GM23338 (cell line): Measurements from ENCODE around the gene RPRML. TPM values are rescaled to one million over a fixed set of nuclear protein-coding genes. Genes with fewer than 3 reads are reported as not detected.
A peak's percentile ranks its signal among the peaks of the same experiment; 100 is the strongest.

Source experiments
- ATAC-seq: fragments of 200-7000 bp; cut with Tn5 transposase; 3 replicates; pipeline ENCODE4 v1.9.1; 2020
- DNase-seq: peaks from one replicate; pipeline ENCODE4 v3.0.0-alpha.2; 2015; ENCODE audit warnings: low spot score
- H2AFZ ChIP-seq: fragments of 200-600 bp; sonication (generic); 2 replicates; pipeline ENCODE4 v1.8.0; 2016; ENCODE audit warnings: antibody characterized with exemption, mild to moderate bottlenecking, moderate library complexity
- H3F3A ChIP-seq: fragments of 200-600 bp; sonication (generic); replicated peaks from 2 replicates; pipeline ENCODE4 v1.8.0; 2017; ENCODE audit warnings: antibody characterized with exemption, mixed run types, low read depth
- H3K27ac ChIP-seq: fragments of 200-600 bp; sonication (generic); 2 replicates; pipeline ENCODE4 v1.6.1; 2016; ENCODE audit warnings: low read depth
- H3K27me3 ChIP-seq: fragments of 200-600 bp; sonication (generic); 2 replicates; pipeline ENCODE4 v1.8.0; 2016; ENCODE audit warnings: mild to moderate bottlenecking, mixed run types, moderate library complexity; ENCODE audit not compliant: insufficient read depth
- H3K36me3 ChIP-seq: fragments of 200-600 bp; sonication (generic); 2 replicates; pipeline ENCODE4 v1.8.0; 2016; ENCODE audit warnings: mild to moderate bottlenecking; ENCODE audit not compliant: insufficient read depth
- H3K4me1 ChIP-seq: fragments of 200-600 bp; sonication (generic); 2 replicates; pipeline ENCODE4 v1.8.0; 2016; ENCODE audit warnings: mild to moderate bottlenecking, moderate library complexity; ENCODE audit not compliant: insufficient read depth
- H3K4me2 ChIP-seq: fragments of 200-600 bp; sonication (generic); 2 replicates; pipeline ENCODE4 v1.7.1; 2017; ENCODE audit warnings: mixed run types
- H3K4me3 ChIP-seq: fragments of 200-600 bp; sonication (generic); 2 replicates; pipeline ENCODE4 v1.6.1; 2016; ENCODE audit warnings: mixed run types
- H3K79me2 ChIP-seq: fragments of 200-600 bp; sonication (generic); replicated peaks from 2 replicates; pipeline ENCODE4 v1.8.0; 2017; ENCODE audit warnings: mild to moderate bottlenecking; ENCODE audit not compliant: insufficient read depth
- H3K9me2 ChIP-seq: fragments of 200-600 bp; sonication (generic); 2 replicates; pipeline ENCODE4 v1.8.0; 2017; ENCODE audit not compliant: insufficient read depth
- H4K20me1 ChIP-seq: fragments of 200-600 bp; sonication (generic); replicated peaks from 2 replicates; pipeline ENCODE4 v1.8.0; 2017; ENCODE audit warnings: mild to moderate bottlenecking; ENCODE audit not compliant: insufficient read depth
- H3K27ac Mint-ChIP-seq: 2 replicates; pipeline ENCODE4 v1.8.0; 2020; ENCODE audit warnings: inconsistent platforms, mild to moderate bottlenecking, moderate library complexity, mixed read lengths
- H3K27me3 Mint-ChIP-seq: 3 replicates; pipeline ENCODE4 v1.8.0; 2022; ENCODE audit warnings: low read depth, mild to moderate bottlenecking, moderate library complexity, mixed read lengths, inconsistent platforms; ENCODE audit not compliant: insufficient read depth, poor library complexity
- H3K36me3 Mint-ChIP-seq: 3 replicates; pipeline ENCODE4 v1.8.0; 2021; ENCODE audit warnings: low read depth, mild to moderate bottlenecking, inconsistent platforms, moderate library complexity, mixed read lengths
- H3K4me1 Mint-ChIP-seq: 3 replicates; pipeline ENCODE4 v1.8.0; 2020; ENCODE audit warnings: mild to moderate bottlenecking, inconsistent platforms, mixed read lengths
- H3K4me3 Mint-ChIP-seq: 3 replicates; pipeline ENCODE4 v1.8.0; 2021; ENCODE audit warnings: moderate library complexity, mild to moderate bottlenecking, inconsistent platforms, mixed read lengths
- H3K9me3 Mint-ChIP-seq: 3 replicates; pipeline ENCODE4 v1.8.0; 2020; ENCODE audit warnings: moderate library complexity, mild to moderate bottlenecking, inconsistent platforms, mixed read lengths
- CREB1 ChIP-seq: fragments of 250-450 bp; sonication (Bioruptor Pico); IDR thresholded peaks from 2 replicates; pipeline ENCODE4 v1.5.0; 2020; ENCODE audit warnings: low read depth, mild to moderate bottlenecking, moderate library complexity
- EZH2 ChIP-seq: fragments of 200-600 bp; sonication (generic); IDR thresholded peaks from one replicate; pipeline ENCODE4 v1.8.0; 2017; ENCODE audit warnings: antibody characterized with exemption, mild to moderate bottlenecking, low read depth; ENCODE audit not compliant: unreplicated experiment
- EZH2phosphoT487 ChIP-seq: fragments of 200-600 bp; sonication (generic); IDR thresholded peaks from one replicate; pipeline ENCODE4 v1.8.1; 2018; ENCODE audit warnings: antibody characterized with exemption; ENCODE audit not compliant: unreplicated experiment
- JUNB ChIP-seq: IDR thresholded peaks from one replicate; pipeline ENCODE4 v1.6.1; 2016; ENCODE audit warnings: antibody characterized with exemption; ENCODE audit not compliant: unreplicated experiment
- NANOG ChIP-seq: IDR thresholded peaks from 2 replicates; pipeline ENCODE4 v1.6.1; 2016; ENCODE audit warnings: antibody characterized with exemption, borderline replicate concordance
- POLR2AphosphoS5 ChIP-seq: IDR thresholded peaks from 2 replicates; pipeline ENCODE4 v1.6.1; 2016; ENCODE audit warnings: antibody characterized with exemption, low read depth
- STAT1 ChIP-seq: IDR thresholded peaks from one replicate; pipeline ENCODE4 v1.6.1; 2016; ENCODE audit warnings: antibody characterized with exemption; ENCODE audit not compliant: unreplicated experiment
- ZNF114 ChIP-seq: fragments of 250-450 bp; sonication (Bioruptor Pico); IDR thresholded peaks from 2 replicates; pipeline ENCODE4 v1.5.0; 2020; ENCODE audit warnings: mild to moderate bottlenecking, moderate library complexity
- ZNF331 ChIP-seq: fragments of 250-450 bp; sonication (Bioruptor Pico); IDR thresholded peaks from 2 replicates; pipeline ENCODE4 v1.5.0; 2020; ENCODE audit warnings: low read depth, mild to moderate bottlenecking, moderate library complexity
- polyA plus RNA-seq: library from polyadenylated mRNA; unstranded; fragments of >200 nt; fragmentation: Nextera tagmentation; extraction: Ambion mirVana; gene quantifications from 2 replicates; pipeline ENCODE4 v1.2.1, GENCODE V29; 2016
- total RNA-seq: library from RNA; depleted of rRNA; stranded (reverse); fragments of >200 nt; shearing (Covaris generic); gene quantifications from 2 replicates; pipeline ENCODE4 v1.2.3, GENCODE V29; 2014
- TF ChIP-seq, protein P1 (sequence below), 2 experiments: fragments of 200-600 bp in 1 of 2; sonication (generic) in 1 of 2; conservative IDR thresholded peaks; 2 replicates each; pipeline versions ENCODE4 v1.5.1 to v1.6.1; 2016 to 2017; ENCODE audit warnings: antibody characterized with exemption in 2 of 2, low read depth in 2 of 2, mild to moderate bottlenecking in 2 of 2, moderate library complexity in 1 of 2
- TF ChIP-seq, protein P2 (sequence below): fragments of 250-450 bp; sonication (Bioruptor Pico); IDR thresholded peaks from 2 replicates; pipeline ENCODE4 v1.5.0; 2020; ENCODE audit warnings: mild to moderate bottlenecking, moderate library complexity
- TF ChIP-seq, protein P3 (sequence below): IDR thresholded peaks from 2 replicates; pipeline ENCODE4 v1.6.1; 2016; ENCODE audit warnings: antibody characterized with exemption
- TF ChIP-seq, protein P4 (sequence below): IDR thresholded peaks from one replicate; pipeline ENCODE4 v1.6.1; 2018; ENCODE audit warnings: antibody characterized with exemption; ENCODE audit not compliant: unreplicated experiment

Gene RPRML
- total and polyA plus RNA-seq, 2 experiments from 2014 or later: 2.1 to 16.4 TPM

DNA sequence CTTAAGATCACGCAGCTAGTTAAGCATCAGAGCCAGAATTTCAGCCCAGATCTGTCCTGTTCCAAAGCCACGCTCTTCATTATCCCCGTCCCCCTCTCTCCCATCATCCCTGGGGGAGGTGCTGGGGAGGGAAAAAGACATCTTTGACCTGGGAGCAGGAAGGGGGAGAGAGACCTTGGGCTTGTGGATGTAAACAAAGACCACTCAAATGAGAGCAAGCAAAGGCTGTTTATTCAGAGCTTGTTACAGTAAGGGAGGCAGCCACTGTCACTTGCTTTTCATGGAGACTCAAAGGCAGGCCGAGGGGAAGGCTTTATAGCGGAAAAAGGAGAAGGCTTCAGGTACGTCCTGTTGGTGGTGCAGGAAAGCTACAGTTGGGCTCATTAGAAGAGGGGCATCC lies 3.5 kb upstream of the RPRML start:
- Histone ChIP-seq H3K27ac (no peak overlapping the region), H2AFZ (peak overlapping the region; percentile 63), H3K4me3 (no peak overlapping the region), H3F3A (no peaks in the 10 kb centered on the region), H3K4me2 (no peak overlapping the region), H3K27me3 (peaks cover 27% of the 10 kb centered on the region), H3K36me3 (no peaks in the 10 kb centered on the region), H3K9me2 (0 out of 2 replicates have a peak, but pooled peaks cover 3% of the 10 kb centered on the region), H4K20me1 (no peaks in the 10 kb centered on the region), H3K79me2 (no peaks in the 10 kb centered on the region), H3K4me1 (peaks cover 32% of the 10 kb centered on the region)
- DNase-seq (no peak), ATAC-seq (no peak)
- Mint-ChIP-seq H3K9me3 (no peaks in the 10 kb centered on the region; the same call in 2 of the 3 replicates), H3K4me3 (no peak overlapping the region), H3K36me3 (peaks cover 3% of the 10 kb centered on the region; the same call in 1 of the 3 replicates), H3K27ac (no peak overlapping the region), H3K27me3 (peaks cover 29% of the 10 kb centered on the region), H3K4me1 (peaks cover 31% of the 10 kb centered on the region)
- TF ChIP-seq, protein P1, sequence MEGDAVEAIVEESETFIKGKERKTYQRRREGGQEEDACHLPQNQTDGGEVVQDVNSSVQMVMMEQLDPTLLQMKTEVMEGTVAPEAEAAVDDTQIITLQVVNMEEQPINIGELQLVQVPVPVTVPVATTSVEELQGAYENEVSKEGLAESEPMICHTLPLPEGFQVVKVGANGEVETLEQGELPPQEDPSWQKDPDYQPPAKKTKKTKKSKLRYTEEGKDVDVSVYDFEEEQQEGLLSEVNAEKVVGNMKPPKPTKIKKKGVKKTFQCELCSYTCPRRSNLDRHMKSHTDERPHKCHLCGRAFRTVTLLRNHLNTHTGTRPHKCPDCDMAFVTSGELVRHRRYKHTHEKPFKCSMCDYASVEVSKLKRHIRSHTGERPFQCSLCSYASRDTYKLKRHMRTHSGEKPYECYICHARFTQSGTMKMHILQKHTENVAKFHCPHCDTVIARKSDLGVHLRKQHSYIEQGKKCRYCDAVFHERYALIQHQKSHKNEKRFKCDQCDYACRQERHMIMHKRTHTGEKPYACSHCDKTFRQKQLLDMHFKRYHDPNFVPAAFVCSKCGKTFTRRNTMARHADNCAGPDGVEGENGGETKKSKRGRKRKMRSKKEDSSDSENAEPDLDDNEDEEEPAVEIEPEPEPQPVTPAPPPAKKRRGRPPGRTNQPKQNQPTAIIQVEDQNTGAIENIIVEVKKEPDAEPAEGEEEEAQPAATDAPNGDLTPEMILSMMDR (conservative IDR thresholded peaks at IDR 0.05; ENCODE audit: low read depth in 2 of 2): no peak
- TF ChIP-seq CREB1 (no peak), ZNF114 (CRISPR knock-in tag) (no peak), EZH2 (no peak), STAT1 (no peak), JUNB (no peak), EZH2phosphoT487 (no peak), NANOG (no peak), ZNF331 (no peak), POLR2AphosphoS5 (no peak)
- TF ChIP-seq, protein P2, sequence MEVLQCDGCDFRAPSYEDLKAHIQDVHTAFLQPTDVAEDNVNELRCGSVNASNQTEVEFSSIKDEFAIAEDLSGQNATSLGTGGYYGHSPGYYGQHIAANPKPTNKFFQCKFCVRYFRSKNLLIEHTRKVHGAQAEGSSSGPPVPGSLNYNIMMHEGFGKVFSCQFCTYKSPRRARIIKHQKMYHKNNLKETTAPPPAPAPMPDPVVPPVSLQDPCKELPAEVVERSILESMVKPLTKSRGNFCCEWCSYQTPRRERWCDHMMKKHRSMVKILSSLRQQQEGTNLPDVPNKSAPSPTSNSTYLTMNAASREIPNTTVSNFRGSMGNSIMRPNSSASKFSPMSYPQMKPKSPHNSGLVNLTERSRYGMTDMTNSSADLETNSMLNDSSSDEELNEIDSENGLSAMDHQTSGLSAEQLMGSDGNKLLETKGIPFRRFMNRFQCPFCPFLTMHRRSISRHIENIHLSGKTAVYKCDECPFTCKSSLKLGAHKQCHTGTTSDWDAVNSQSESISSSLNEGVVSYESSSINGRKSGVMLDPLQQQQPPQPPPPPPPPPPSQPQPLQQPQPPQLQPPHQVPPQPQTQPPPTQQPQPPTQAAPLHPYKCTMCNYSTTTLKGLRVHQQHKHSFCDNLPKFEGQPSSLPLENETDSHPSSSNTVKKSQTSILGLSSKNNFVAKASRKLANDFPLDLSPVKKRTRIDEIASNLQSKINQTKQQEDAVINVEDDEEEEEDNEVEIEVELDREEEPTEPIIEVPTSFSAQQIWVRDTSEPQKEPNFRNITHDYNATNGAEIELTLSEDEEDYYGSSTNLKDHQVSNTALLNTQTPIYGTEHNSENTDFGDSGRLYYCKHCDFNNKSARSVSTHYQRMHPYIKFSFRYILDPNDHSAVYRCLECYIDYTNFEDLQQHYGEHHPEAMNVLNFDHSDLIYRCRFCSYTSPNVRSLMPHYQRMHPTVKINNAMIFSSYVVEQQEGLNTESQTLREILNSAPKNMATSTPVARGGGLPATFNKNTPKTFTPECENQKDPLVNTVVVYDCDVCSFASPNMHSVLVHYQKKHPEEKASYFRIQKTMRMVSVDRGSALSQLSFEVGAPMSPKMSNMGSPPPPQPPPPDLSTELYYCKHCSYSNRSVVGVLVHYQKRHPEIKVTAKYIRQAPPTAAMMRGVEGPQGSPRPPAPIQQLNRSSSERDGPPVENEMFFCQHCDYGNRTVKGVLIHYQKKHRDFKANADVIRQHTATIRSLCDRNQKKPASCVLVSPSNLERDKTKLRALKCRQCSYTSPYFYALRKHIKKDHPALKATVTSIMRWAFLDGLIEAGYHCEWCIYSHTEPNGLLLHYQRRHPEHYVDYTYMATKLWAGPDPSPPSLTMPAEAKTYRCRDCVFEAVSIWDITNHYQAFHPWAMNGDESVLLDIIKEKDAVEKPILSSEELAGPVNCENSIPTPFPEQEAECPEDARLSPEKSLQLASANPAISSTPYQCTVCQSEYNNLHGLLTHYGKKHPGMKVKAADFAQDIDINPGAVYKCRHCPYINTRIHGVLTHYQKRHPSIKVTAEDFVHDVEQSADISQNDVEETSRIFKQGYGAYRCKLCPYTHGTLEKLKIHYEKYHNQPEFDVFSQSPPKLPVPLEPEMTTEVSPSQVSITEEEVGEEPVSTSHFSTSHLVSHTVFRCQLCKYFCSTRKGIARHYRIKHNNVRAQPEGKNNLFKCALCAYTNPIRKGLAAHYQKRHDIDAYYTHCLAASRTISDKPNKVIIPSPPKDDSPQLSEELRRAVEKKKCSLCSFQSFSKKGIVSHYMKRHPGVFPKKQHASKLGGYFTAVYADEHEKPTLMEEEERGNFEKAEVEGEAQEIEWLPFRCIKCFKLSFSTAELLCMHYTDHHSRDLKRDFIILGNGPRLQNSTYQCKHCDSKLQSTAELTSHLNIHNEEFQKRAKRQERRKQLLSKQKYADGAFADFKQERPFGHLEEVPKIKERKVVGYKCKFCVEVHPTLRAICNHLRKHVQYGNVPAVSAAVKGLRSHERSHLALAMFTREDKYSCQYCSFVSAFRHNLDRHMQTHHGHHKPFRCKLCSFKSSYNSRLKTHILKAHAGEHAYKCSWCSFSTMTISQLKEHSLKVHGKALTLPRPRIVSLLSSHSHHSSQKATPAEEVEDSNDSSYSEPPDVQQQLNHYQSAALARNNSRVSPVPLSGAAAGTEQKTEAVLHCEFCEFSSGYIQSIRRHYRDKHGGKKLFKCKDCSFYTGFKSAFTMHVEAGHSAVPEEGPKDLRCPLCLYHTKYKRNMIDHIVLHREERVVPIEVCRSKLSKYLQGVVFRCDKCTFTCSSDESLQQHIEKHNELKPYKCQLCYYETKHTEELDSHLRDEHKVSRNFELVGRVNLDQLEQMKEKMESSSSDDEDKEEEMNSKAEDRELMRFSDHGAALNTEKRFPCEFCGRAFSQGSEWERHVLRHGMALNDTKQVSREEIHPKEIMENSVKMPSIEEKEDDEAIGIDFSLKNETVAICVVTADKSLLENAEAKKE: no peak
- TF ChIP-seq, protein P3, sequence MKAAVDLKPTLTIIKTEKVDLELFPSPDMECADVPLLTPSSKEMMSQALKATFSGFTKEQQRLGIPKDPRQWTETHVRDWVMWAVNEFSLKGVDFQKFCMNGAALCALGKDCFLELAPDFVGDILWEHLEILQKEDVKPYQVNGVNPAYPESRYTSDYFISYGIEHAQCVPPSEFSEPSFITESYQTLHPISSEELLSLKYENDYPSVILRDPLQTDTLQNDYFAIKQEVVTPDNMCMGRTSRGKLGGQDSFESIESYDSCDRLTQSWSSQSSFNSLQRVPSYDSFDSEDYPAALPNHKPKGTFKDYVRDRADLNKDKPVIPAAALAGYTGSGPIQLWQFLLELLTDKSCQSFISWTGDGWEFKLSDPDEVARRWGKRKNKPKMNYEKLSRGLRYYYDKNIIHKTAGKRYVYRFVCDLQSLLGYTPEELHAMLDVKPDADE: no peak
- TF ChIP-seq, protein P4, sequence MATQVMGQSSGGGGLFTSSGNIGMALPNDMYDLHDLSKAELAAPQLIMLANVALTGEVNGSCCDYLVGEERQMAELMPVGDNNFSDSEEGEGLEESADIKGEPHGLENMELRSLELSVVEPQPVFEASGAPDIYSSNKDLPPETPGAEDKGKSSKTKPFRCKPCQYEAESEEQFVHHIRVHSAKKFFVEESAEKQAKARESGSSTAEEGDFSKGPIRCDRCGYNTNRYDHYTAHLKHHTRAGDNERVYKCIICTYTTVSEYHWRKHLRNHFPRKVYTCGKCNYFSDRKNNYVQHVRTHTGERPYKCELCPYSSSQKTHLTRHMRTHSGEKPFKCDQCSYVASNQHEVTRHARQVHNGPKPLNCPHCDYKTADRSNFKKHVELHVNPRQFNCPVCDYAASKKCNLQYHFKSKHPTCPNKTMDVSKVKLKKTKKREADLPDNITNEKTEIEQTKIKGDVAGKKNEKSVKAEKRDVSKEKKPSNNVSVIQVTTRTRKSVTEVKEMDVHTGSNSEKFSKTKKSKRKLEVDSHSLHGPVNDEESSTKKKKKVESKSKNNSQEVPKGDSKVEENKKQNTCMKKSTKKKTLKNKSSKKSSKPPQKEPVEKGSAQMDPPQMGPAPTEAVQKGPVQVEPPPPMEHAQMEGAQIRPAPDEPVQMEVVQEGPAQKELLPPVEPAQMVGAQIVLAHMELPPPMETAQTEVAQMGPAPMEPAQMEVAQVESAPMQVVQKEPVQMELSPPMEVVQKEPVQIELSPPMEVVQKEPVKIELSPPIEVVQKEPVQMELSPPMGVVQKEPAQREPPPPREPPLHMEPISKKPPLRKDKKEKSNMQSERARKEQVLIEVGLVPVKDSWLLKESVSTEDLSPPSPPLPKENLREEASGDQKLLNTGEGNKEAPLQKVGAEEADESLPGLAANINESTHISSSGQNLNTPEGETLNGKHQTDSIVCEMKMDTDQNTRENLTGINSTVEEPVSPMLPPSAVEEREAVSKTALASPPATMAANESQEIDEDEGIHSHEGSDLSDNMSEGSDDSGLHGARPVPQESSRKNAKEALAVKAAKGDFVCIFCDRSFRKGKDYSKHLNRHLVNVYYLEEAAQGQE: no peak
